ENCODE measurements around the gene DCST1.

DNA sequence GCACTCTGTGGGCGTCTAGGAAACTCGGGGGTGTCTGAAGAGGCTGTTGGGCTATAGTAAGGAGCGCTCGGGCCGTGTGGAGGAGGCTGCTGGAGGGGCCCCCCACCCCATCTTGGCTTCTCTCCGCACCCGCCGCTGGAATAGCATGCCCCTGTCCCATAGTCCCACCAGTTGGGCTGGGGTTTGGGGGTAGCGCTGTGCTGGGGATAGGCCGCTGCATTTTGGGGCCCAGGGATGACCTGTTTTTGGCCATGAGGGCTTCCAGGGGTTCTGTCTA, 45.5 kb downstream of the DCST1 start:
- TF ChIP-seq POLR2A (IDR thresholded peaks at IDR 0.05; ENCODE audit: low read depth, low read length): no peak
- TF ChIP-seq POLR2AphosphoS5 (IDR thresholded peaks at IDR 0.05; ENCODE audit: low read depth, low read length): no peak
- no peak for TF ChIP-seq POU2F2 (IDR thresholded peaks at IDR 0.05; ENCODE audit: low read depth, low read length)
- no peak for TF ChIP-seq TAF1 (IDR thresholded peaks at IDR 0.05; ENCODE audit: low read depth, low read length)

All from GM12891 (cell line).